Left kidney (tissue), 2 donors: ENCODE data around the gene NUDT8. TPM values are rescaled to one million over a fixed set of nuclear protein-coding genes. Genes with fewer than 3 reads are reported as not detected.
"Not testable (repeated sequence)": the region's sequence is repeated elsewhere in the genome, so short reads cannot be mapped to it uniquely, and the experiment has no call there.

Source experiments
- DNase-seq: peaks from one replicate; pipeline ENCODE4 v3.0.0-alpha.2; 2013
- polyA plus RNA-seq: library from polyadenylated mRNA; unstranded; fragments of 120-200 nt; gene quantifications from one replicate; pipeline ENCODE4 v1.2.1, GENCODE V29; 2013; ENCODE audit not compliant: insufficient read length

Gene NUDT8
- polyA plus RNA-seq, 1 donor = 3.8 TPM

- no peak for DNase-seq
These were observed 889 bp downstream of the NUDT8 start for GRCh38 chr11:67628710-67629385.

- DNase-seq = no peak
These were observed 1.7 kb downstream of the NUDT8 start for GRCh38 chr11:67627812-67628624.

DNA sequence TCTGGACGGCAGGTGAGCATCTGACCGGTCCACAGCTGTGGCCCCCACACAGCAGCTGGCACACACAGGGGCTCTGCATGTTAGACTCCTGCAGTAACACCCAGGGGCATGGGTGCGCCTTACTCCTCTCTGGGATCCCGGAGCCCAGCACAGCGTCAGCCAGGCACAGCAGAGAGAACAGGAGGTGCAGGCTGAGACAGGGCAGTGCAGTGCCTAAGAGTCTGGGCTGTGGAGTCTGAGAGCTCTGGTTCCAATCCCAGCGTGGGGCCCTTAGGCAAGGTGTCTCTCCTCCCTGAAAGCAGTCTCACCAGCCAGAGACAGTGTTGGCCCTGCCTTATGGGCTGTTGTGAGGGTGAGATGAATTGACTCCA lies 2.3 kb downstream of the NUDT8 start:
- DNase-seq = no peak

- no peak for DNase-seq
These were observed 2.8 kb downstream of the NUDT8 start for GRCh38 chr11:67626970-67627369.

DNA sequence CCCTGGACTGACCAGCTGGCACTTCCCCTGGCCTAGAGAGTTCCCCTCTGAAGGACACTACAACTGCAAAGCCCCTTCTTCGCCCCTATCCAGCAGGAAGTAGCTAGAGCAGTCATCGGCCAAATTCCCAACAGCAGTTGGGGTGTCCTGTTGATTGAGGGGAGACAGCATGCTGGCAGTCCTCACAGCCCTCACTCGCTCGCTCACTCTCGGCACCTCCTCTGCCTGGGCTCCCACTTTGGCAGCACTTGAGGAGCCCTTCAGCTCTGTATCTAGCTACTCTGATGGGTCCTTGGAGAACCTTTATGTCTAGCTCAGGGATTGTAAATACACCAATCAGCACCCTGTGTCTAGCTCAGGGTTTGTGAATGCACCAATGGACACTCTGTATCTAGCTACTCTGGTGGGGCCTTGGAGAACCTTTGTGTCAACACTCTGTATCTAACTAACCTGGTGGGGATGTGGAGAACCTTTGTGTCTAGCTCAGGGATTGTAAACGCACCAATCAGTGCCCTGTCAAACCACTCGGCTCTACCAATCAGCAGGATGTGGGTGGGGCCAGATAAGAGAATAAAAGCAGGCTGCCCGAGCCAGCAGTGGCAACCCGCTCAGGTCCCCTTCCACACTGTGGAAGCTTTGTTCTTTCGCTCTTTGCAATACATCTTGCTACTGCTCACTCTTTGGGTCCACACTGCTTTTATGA lies 3.5 kb downstream of the NUDT8 start:
- not testable (repeated sequence) for DNase-seq

DNA sequence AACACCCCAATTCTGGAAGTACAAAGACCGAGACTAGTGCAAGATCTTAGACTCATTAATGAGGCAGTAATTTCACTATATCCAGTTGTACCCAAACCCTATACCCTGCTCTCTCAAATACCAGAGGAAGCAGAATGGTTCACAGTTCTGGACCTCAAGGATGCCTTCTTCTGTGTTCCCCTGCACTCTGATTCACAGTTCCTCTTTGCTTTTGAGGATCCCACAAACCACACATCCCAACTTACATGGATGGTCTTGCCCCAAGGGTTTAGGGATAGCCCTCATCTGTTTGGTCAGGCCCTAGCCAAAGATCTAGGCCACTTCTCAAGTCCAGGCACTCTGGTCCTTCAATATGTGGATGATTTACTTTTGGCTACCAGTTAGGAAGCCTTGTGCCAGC lies 5.9 kb downstream of the NUDT8 start:
- not testable (repeated sequence) for DNase-seq

- not testable (repeated sequence) for DNase-seq
These were observed 6.8 kb downstream of the NUDT8 start for GRCh38 chr11:67622905-67623304.

GRCh38 chr11:67621928-67622327 lies 7.8 kb downstream of the NUDT8 start:
- DNase-seq = not testable (repeated sequence)

DNA sequence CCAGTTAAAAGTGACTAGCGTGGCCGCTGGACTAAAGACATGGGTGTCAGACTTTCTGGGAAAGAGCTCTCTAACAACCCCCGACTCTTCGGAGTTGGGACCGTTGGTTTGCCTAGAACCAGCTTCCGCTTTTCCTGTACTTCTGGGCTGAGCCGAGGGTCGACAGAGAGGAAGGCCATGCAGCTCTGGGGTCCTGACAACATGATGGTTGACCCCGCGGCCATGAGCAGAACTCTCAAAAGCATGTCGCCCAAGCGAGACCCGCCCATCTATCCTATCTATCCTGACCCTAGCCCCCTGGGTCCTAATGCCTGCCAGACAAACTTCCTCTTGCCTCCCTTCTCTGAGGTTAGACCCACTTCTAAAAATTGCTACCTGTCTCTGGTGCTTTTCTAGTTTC lies 9.1 kb downstream of the NUDT8 start:
- DNase-seq = not testable (repeated sequence)

GRCh38 chr11:67619683-67620618 lies 9.8 kb downstream of the NUDT8 start:
- not testable (repeated sequence) for DNase-seq

- DNase-seq = not testable (repeated sequence)
These were observed 10.7 kb downstream of the NUDT8 start for GRCh38 chr11:67618901-67619659.

DNA sequence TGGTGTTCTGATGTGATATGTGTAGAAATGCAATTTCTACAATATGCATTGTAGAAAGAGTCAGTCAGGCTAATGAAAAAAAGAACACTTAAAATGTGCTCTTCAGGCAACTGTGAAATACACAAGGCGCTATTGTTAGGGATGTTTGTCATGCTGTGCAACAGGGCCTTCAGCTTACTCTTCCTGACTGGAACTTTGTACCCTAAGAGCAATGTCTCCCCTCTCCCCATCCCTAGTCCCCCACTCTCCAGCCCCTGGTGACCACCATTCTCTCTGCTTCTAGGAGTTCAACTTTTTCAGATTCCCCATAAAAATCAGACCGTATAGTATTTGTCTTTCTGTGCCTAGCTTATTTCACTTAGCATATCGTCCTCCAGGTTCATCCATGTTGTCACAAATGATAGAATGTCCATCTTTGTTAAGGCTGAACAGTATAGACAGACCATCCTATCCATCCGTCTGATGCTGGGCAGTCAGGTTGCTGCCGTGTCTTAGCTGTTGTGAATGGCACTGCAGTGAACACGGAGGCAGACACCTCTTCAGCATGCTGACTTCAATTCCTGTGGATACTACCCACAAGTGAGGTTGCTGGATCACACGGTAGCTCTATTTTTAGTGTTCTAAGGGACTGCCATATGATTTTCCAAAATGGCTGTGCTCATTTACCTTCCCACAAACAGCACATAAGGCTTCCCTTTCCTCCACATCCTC lies 12.3 kb downstream of the NUDT8 start:
- no peak for DNase-seq

- DNase-seq = no peak
These were observed 13.1 kb downstream of the NUDT8 start for GRCh38 chr11:67616431-67617242.

GRCh38 chr11:67615728-67616430 lies 13.9 kb downstream of the NUDT8 start:
- no peak for DNase-seq

GRCh38 chr11:67614730-67615714 lies 14.7 kb downstream of the NUDT8 start:
- DNase-seq = no peak

DNA sequence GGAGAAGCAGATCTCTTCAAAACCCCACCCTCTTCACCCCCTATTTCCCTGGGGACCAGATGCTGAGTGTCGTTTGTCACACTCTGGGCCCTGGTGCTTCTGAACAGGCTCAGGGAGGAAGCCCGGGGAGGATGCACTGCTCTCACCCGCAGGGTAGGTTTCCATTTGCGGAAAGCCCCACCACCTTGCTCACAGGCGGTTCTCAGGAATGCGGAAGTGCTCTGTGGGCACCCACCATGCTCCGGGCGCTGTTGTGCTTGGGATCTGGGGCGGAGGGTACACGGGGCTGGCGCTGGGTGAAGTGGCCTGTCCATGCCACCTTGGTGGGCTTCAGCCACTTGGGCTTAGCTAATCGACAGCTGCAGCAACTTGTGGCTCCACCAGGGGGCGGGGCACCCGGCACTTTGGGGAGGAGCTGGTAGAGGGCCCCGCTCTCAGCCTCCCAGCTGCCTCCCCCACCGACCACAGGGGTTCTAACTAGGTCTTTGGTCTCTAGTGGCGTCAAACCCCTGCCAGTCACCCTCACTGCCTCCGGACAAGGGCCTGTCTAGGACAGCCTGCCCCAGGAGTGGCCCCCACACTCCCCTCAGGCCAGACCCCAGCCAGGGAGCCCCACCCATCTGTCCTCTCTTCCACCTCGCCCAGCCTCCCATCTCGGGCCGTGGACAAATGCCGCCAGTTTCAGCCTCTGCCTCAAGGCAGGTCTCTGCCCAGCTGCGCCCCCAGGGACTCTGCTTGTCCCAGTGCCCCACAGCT lies 15.6 kb downstream of the NUDT8 start:
- DNase-seq = peak; percentile 37
